SK-N-MC (cell line): Measurements from ENCODE around the gene FLNA.

ENCODE experiments used
- DNase-seq: peaks from one replicate; pipeline ENCODE4 v3.0.0-alpha.2; 2011; ENCODE audit warnings: low read depth, low spot score
- H3K27ac ChIP-seq: fragments of 200-600 bp; sonication (generic); 2 replicates; pipeline ENCODE4 v1.5.1; 2016; ENCODE audit warnings: mixed run types
- H3K36me3 ChIP-seq: fragments of 200-600 bp; sonication (generic); 2 replicates; pipeline ENCODE4 v1.6.1; 2017; ENCODE audit warnings: antibody characterized with exemption, low read length, mixed read lengths; ENCODE audit not compliant: insufficient read depth
- H3K4me3 ChIP-seq: fragments of 200-600 bp; sonication (generic); 2 replicates; pipeline ENCODE4 v1.5.1; 2016
- H3K9ac ChIP-seq: fragments of 200-600 bp; sonication (generic); 2 replicates; pipeline ENCODE4 v1.8.0; 2017; ENCODE audit warnings: mixed run types, mixed read lengths; ENCODE audit not compliant: insufficient read length
- H3K9me3 ChIP-seq: fragments of 200-600 bp; sonication (generic); 2 replicates; pipeline ENCODE4 v1.6.1; 2017; ENCODE audit warnings: low read depth, mild to moderate bottlenecking, antibody characterized with exemption, low read length, moderate library complexity, mixed read lengths
- EZH2 ChIP-seq: fragments of 200-600 bp; sonication (generic); IDR thresholded peaks from one replicate; pipeline ENCODE4 v1.6.1; 2017; ENCODE audit warnings: antibody characterized with exemption
- FOXP2 ChIP-seq: optimal IDR thresholded peaks from 2 replicates; pipeline ENCODE3; 2011; ENCODE audit warnings: mild to moderate bottlenecking, moderate library complexity; ENCODE audit not compliant: insufficient read depth; ENCODE audit errors: extremely low read length, control extremely low read depth
- POLR2AphosphoS5 ChIP-seq: IDR thresholded peaks from 2 replicates; pipeline ENCODE4 v1.6.1; 2012; ENCODE audit warnings: mild to moderate bottlenecking, low read depth, low read length, borderline replicate concordance

Gene FLNA

GRCh38 chrX:154378799-154379568, 4.5 kb upstream of the FLNA start, which contains the start of gene EMD:
Gene EMD (plus strand): TSS chrX:154379295. CDS start chrX:154379485, 190 bp downstream.
- DNase-seq: peak; percentile 80
- Histone ChIP-seq H3K36me3 (no peaks in the 10 kb centered on the region; the same call in 1 of the 2 replicates), H3K4me3 (peak within 1 kb of the TSS; percentile 82), H3K27ac (peak within 1 kb of the TSS; percentile 96), H3K9me3 (no peaks in the 10 kb centered on the region), H3K9ac (peak within 1 kb of the TSS; percentile 97)
- no peak for TF ChIP-seq FOXP2
- TF ChIP-seq EZH2: no peak
- peak; percentile 66 for TF ChIP-seq POLR2AphosphoS5

- H3K4me3 ChIP-seq: peak overlapping the region; percentile 77
- no peaks in the 10 kb centered on the region for H3K9me3 ChIP-seq
- TF ChIP-seq EZH2 (no peak), POLR2AphosphoS5 (peak; percentile 61; the same call in 1 of the 2 replicates), FOXP2 (no peak)
- no peak for DNase-seq
- no peaks in the 10 kb centered on the region; the same call in 1 of the 2 replicates for H3K36me3 ChIP-seq
- H3K9ac ChIP-seq: peak overlapping the region; percentile 86
- H3K27ac ChIP-seq: peak overlapping the region; percentile 96
Observed at GRCh38 chrX:154378059-154378798, 3.8 kb upstream of the FLNA start.

- H3K9ac ChIP-seq: no peak overlapping the region
- DNase-seq: no peak
- TF ChIP-seq FOXP2: no peak
- TF ChIP-seq EZH2: no peak
- no peak for TF ChIP-seq POLR2AphosphoS5
- peak overlapping the region; percentile 96; the same call in 1 of the 2 replicates for H3K27ac ChIP-seq
- H3K36me3 ChIP-seq: no peaks in the 10 kb centered on the region; the same call in 1 of the 2 replicates
- H3K9me3 ChIP-seq: no peaks in the 10 kb centered on the region
- H3K4me3 ChIP-seq: no peak overlapping the region
Observed at GRCh38 chrX:154376774-154377173, 2.3 kb upstream of the FLNA start.

GRCh38 chrX:154375156-154375504, 696 bp upstream of the FLNA start:
- H3K4me3 ChIP-seq: peak overlapping the region; percentile 77
- peak overlapping the region; percentile 73; the same call in 1 of the 2 replicates for H3K27ac ChIP-seq
- no peak for DNase-seq
- peak overlapping the region; percentile 77 for H3K9ac ChIP-seq
- H3K9me3 ChIP-seq: no peaks in the 10 kb centered on the region
- no peak for TF ChIP-seq FOXP2
- no peak for TF ChIP-seq POLR2AphosphoS5
- 0 out of 2 replicates have a peak, but pooled peaks cover 2% of the 10 kb centered on the region for H3K36me3 ChIP-seq

- TF ChIP-seq FOXP2: no peak
- TF ChIP-seq POLR2AphosphoS5: no peak
- TF ChIP-seq EZH2: no peak
- no peaks in the 10 kb centered on the region for H3K9me3 ChIP-seq
- H3K9ac ChIP-seq: peak overlapping the region; percentile 77
- peaks cover 10% of the 10 kb centered on the region for H3K36me3 ChIP-seq
- DNase-seq: no peak
- H3K27ac ChIP-seq: peak overlapping the region; percentile 42; the same call in 1 of the 2 replicates
- H3K4me3 ChIP-seq: peak overlapping the region; percentile 77
Observed at GRCh38 chrX:154373340-154374306, 811 bp downstream of the FLNA start.

GRCh38 chrX:154372612-154373022, 1.8 kb downstream of the FLNA start:
- H3K9ac ChIP-seq: no peak overlapping the region
- H3K4me3 ChIP-seq: peak overlapping the region; percentile 77; the same call in 1 of the 2 replicates
- H3K27ac ChIP-seq: no peak overlapping the region
- H3K9me3 ChIP-seq: no peaks in the 10 kb centered on the region
- H3K36me3 ChIP-seq: peaks cover 20% of the 10 kb centered on the region
- TF ChIP-seq POLR2AphosphoS5 (no peak), FOXP2 (no peak), EZH2 (no peak)
- DNase-seq: no peak

GRCh38 chrX:154371789-154372300, 2.6 kb downstream of the FLNA start:
- Histone ChIP-seq H3K9ac (peak overlapping the region; percentile 37), H3K4me3 (peak overlapping the region; percentile 75), H3K27ac (no peak overlapping the region), H3K9me3 (no peaks in the 10 kb centered on the region), H3K36me3 (peaks cover 27% of the 10 kb centered on the region)
- TF ChIP-seq FOXP2 (no peak), POLR2AphosphoS5 (no peak), EZH2 (no peak)
- no peak for DNase-seq
